K562 (cell line): ENCODE data around the gene ACO2. TPM values are rescaled to one million over a fixed set of nuclear protein-coding genes. Genes with fewer than 3 reads are reported as not detected.

Experiments used
- ARID1B ChIP-seq: fragments of 450-650 bp; IDR thresholded peaks from 2 replicates; pipeline ENCODE4 v1.6.1; 2016; ENCODE audit warnings: antibody characterized with exemption, mild to moderate bottlenecking, inconsistent platforms
- BRD4 ChIP-seq: fragments of 200-600 bp; sonication (generic); IDR thresholded peaks from 2 replicates; pipeline ENCODE4 v1.6.1; 2017; ENCODE audit warnings: inconsistent platforms
- FIP1L1 ChIP-seq: fragments of 200-400 bp; formaldehyde crosslinking; IDR thresholded peaks from 2 replicates; pipeline ENCODE4 v1.6.1; 2018; ENCODE audit warnings: mild to moderate bottlenecking, low read depth, low read length; ENCODE audit not compliant: poor library complexity, severe bottlenecking
- FOXP4 ChIP-seq: sonication (generic); formaldehyde crosslinking; IDR thresholded peaks from 2 replicates; pipeline ENCODE4 v1.8.0; 2022; ENCODE audit warnings: mild to moderate bottlenecking, missing genetic modification reagents, borderline replicate concordance
- GATA2 ChIP-seq: sonication (generic); formaldehyde crosslinking; IDR thresholded peaks from 2 replicates; pipeline ENCODE4 v1.4.0; 2020; ENCODE audit warnings: mild to moderate bottlenecking, missing genetic modification reagents
- HES1 ChIP-seq: fragments of 450-650 bp; IDR thresholded peaks from 2 replicates; pipeline ENCODE4 v1.6.1; 2016; ENCODE audit warnings: low read depth, mild to moderate bottlenecking, moderate library complexity
- KLF6 ChIP-seq: fragments of 250-450 bp; sonication (Bioruptor Pico); IDR thresholded peaks from 2 replicates; pipeline ENCODE4 v1.4.0; 2020; ENCODE audit warnings: mild to moderate bottlenecking, moderate library complexity, borderline replicate concordance
- MAFK ChIP-seq: IDR thresholded peaks from 2 replicates; pipeline ENCODE4 v1.6.1; 2011; ENCODE audit warnings: low read length, improper control_type of control experiment
- MNT ChIP-seq, 2 experiments: fragments of 450-650 bp; conservative IDR thresholded peaks; 2 replicates each; pipeline ENCODE4 v1.6.1; 2017; ENCODE audit warnings: mild to moderate bottlenecking in 2 of 2, moderate library complexity in 2 of 2
- MTA1 ChIP-seq: fragments of 450-650 bp; IDR thresholded peaks from 2 replicates; pipeline ENCODE4 v1.6.1; 2017; ENCODE audit warnings: borderline replicate concordance
- NFE2L1 ChIP-seq: fragments of 450-650 bp; IDR thresholded peaks from 2 replicates; pipeline ENCODE4 v1.6.1; 2016; ENCODE audit warnings: missing genetic modification characterization, low read depth, mild to moderate bottlenecking, missing compliant biosample characterization, moderate library complexity, borderline replicate concordance
- NFIC ChIP-seq: fragments of 450-650 bp; IDR thresholded peaks from 2 replicates; pipeline ENCODE4 v1.6.1; 2017; ENCODE audit warnings: mild to moderate bottlenecking, inconsistent platforms
- SUPT5H ChIP-seq: fragments of 450-650 bp; IDR thresholded peaks from 2 replicates; pipeline ENCODE4 v1.6.1; 2016
- TOE1 ChIP-seq, 2 experiments: fragments of 450-650 bp in 1 of 2; sonication (generic) in 1 of 2; formaldehyde crosslinking in 1 of 2; IDR thresholded peaks; 2 replicates each; pipeline versions ENCODE4 v1.7.1 to v1.8.0; 2016 to 2022; ENCODE audit warnings: borderline replicate concordance in 2 of 2, mild to moderate bottlenecking in 2 of 2, antibody characterized with exemption in 1 of 2, inconsistent platforms in 1 of 2, low read depth in 1 of 2, missing genetic modification reagents in 1 of 2, moderate library complexity in 1 of 2
- ZBTB43 ChIP-seq: sonication (generic); formaldehyde crosslinking; IDR thresholded peaks from 2 replicates; pipeline ENCODE4 v1.8.0; 2023; ENCODE audit warnings: mild to moderate bottlenecking, missing genetic modification reagents
- ZNF76 ChIP-seq: fragments of 250-450 bp; sonication (Bioruptor Pico); IDR thresholded peaks from 2 replicates; pipeline ENCODE4 v1.4.0; 2020; ENCODE audit warnings: mild to moderate bottlenecking, moderate library complexity, borderline replicate concordance
- polyA plus RNA-seq, 8 experiments: library from polyadenylated mRNA; depleted of rRNA in 4 of 8; stranded (reverse) in 5 of 8; unstranded in 3 of 8; fragments of >200 nt; fragmentation: Nextera tagmentation in 2 of 8; fragmentation: Illumina TruSeq in 1 of 8; extraction: Ambion mirVana in 2 of 8; extraction: Trizol in 1 of 8; gene quantifications; 2 replicates each; pipeline versions ENCODE4 v1.2.1 to v1.2.3, GENCODE V29; 2011 to 2014; ENCODE audit warnings: inconsistent platforms in 1 of 8, missing spikeins in 1 of 8
- total RNA-seq, 7 experiments: library from RNA; depleted of rRNA in 6 of 7; stranded (reverse); fragments of >200 nt in 6 of 7; fragmentation: Illumina TruSeq in 2 of 7; extraction: Trizol in 2 of 7; gene quantifications; 2 replicates each; pipeline versions ENCODE4 v1.2.1 to v1.2.3, GENCODE V29; 2011 to 2021; ENCODE audit warnings: low replicate concordance in 1 of 7

Gene ACO2
- total and polyA plus RNA-seq, 9 of the 15 experiments (the other 6 are each of a cell fraction or from before 2014, with no cell fraction given): 16.2 to 119 (median 43.2) TPM

- TF ChIP-seq NFE2L1 (tag) (no peak), FOXP4 (0 out of 2 replicates have a peak, but pooled peaks have one; percentile 67), FIP1L1 (peak; percentile 97), ZBTB43 (CRISPR knock-in tag) (0 out of 2 replicates have a peak, but pooled peaks have one; percentile 52), ARID1B (peak; percentile 30; the same call in 1 of the 2 replicates), SUPT5H (peak; percentile 99), MNT (conservative IDR thresholded peaks at IDR 0.05) (peak; percentile 67 to 80), ZNF76 (CRISPR knock-in tag) (0 out of 2 replicates have a peak, but pooled peaks have one; percentile 51), GATA2 (CRISPR knock-in tag) (peak; percentile 52; the same call in 1 of the 2 replicates), MTA1 (peak; percentile 25; the same call in 1 of the 2 replicates), NFIC (peak; percentile 58), TOE1 (IDR thresholded peaks at IDR 0.05; ENCODE audit: borderline replicate concordance) (peak; percentile 33; the same call in 1 of the 2 replicates), TOE1 (CRISPR knock-in tag; IDR thresholded peaks at IDR 0.05; ENCODE audit: borderline replicate concordance, low read depth) (peak; percentile 85; the same call in 1 of the 2 replicates), MAFK (0 out of 2 replicates have a peak, but pooled peaks have one; percentile 9), BRD4 (no peak), HES1 (no peak), KLF6 (peak; percentile 91; the same call in 1 of the 2 replicates)
Observed at GRCh38 chr22:41446639-41447434, 22.1 kb upstream of the ACO2 start, which contains the start of gene TOB2 (continued).
